Esophagus muscularis mucosa (tissue), 4 donors: ENCODE results near the gene IFT88. TPM values are rescaled to one million over a fixed set of nuclear protein-coding genes. Genes with fewer than 3 reads are reported as not detected.
A peak's percentile ranks its signal among the peaks of the same experiment; 100 is the strongest.

Source experiments
- DNase-seq: peaks from one replicate; pipeline ENCODE4 v3.0.0-alpha.2; 2017; ENCODE audit errors: extremely low spot score
- H3K27ac ChIP-seq, 4 donors: fragments of 200-600 bp; sonication (generic); replicated peaks in 1 of 4; 1 replicate in 3 of 4; 2 replicates in 1 of 4; pipeline ENCODE4 v1.5.1; 2016 to 2019; ENCODE audit warnings: mild to moderate bottlenecking in 1 of 4
- H3K27me3 ChIP-seq, 4 donors: fragments of 200-600 bp; sonication (generic); one replicate each; pipeline versions ENCODE4 v1.5.1 to v1.6.0; 2016 to 2019
- H3K36me3 ChIP-seq, 4 donors: fragments of 200-600 bp; sonication (generic); one replicate each; pipeline ENCODE4 v1.5.1; 2016 to 2019
- H3K4me1 ChIP-seq, 4 donors: fragments of 200-600 bp; sonication (generic); one replicate each; pipeline ENCODE4 v1.5.1; 2016 to 2019
- H3K4me3 ChIP-seq, 4 donors: fragments of 200-600 bp; sonication (generic); 1 replicate in 2 of 4; 2 replicates in 2 of 4; pipeline ENCODE4 v1.5.1; 2016 to 2019; ENCODE audit warnings: mild to moderate bottlenecking in 4 of 4, moderate library complexity in 1 of 4
- H3K9me3 ChIP-seq, 4 donors: fragments of 200-600 bp; sonication (generic); 1 replicate in 3 of 4; 2 replicates in 1 of 4; pipeline ENCODE4 v1.5.1; 2016 to 2019
- EP300 ChIP-seq: sonication (generic); formaldehyde crosslinking; IDR thresholded peaks from one replicate; pipeline ENCODE4 v1.6.1; 2017; ENCODE audit warnings: antibody characterized with exemption
- POLR2A ChIP-seq: fragments of 450-650 bp; IDR thresholded peaks from one replicate; pipeline ENCODE4 v1.6.1; 2017; ENCODE audit warnings: antibody characterized with exemption, moderate library complexity, mild to moderate bottlenecking, low read depth
- POLR2AphosphoS5 ChIP-seq, 2 donors: sonication (generic); formaldehyde crosslinking; IDR thresholded peaks; one replicate each; pipeline ENCODE4 v1.6.1; 2017; ENCODE audit warnings: antibody characterized with exemption in 2 of 2
- WGBS: methylation state at CpG from one replicate; pipeline ENCODE4 v1.1.5; 2018; 5-methylcytosine and 5-hydroxymethylcytosine counted together
- intact Hi-C: fragments of 100-400 bp; cut with DNase I; formaldehyde crosslinking; loops from one replicate; pipeline ENCODE4 v1.15.1; 2023
- total RNA-seq, 4 donors: library from RNA; depleted of rRNA; stranded (reverse); fragments of >200 nt; gene quantifications; one replicate each; pipeline versions ENCODE4 v1.1.0 to v1.2.1, GENCODE V29; 2016
- TF ChIP-seq, protein P1 (sequence below), 3 experiments: fragments of 200-600 bp in 2 of 3; fragments of 450-650 bp in 1 of 3; sonication (generic) in 2 of 3; IDR thresholded peaks; one replicate each; pipeline ENCODE4 v1.5.1; 2017 to 2019; ENCODE audit warnings: antibody characterized with exemption in 3 of 3, mild to moderate bottlenecking in 2 of 3, moderate library complexity in 1 of 3

IFT88 gene
- total RNA-seq, 4 donors from 2014 or later: 10.4 to 13.7 (median 11.5) TPM

DNA sequence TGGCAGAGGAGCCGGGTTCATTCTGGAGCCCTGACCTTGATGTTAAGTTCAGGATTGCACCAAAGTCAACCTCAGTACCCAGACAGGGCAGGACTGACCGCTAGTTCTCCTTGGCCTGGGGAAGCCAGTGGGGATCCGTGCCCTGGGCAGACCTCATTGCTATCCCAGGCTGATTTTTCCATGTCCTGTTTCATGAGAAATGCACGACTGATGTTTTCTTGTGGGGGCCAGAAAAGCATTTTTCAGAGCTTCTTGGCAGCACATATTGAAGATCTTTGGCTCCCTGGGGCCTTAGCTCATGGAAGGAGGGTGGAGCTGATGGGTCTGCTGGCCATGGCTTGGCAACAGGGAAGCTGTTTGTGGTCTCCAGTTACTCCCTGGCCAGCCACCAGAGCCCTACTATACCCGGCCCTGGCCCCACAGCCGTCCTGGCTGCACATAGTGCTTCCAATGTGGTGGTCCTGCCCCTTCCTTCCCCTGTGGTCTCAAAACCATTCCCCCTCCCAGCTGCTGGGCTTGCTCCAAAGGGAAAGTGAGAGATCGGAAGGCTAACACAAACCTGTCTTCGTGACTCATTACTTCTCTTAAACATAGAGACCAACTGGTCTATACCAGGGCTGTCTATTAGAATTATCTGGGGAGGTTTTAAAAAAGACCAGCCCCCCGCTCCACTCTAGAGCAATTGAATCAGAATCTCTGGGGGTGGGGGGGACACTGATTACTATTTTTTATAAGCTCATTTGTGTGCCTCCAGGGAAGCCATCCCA is 147.8 kb downstream of the IFT88 start:
- H3K36me3 ChIP-seq: no peaks in the 10 kb centered on the region
- peak overlapping the region; percentile 67 to 79 (median 71) for H3K27ac ChIP-seq
- DNase-seq: no peak
- H3K9me3 ChIP-seq: no peaks in the 10 kb centered on the region
- H3K27me3 ChIP-seq: peaks cover 0 to 4% (median 0%) of the 10 kb centered on the region in 4 donors
- peak overlapping the region; percentile 17 to 37 (median 24) for H3K4me3 ChIP-seq
- intact Hi-C loops: loop anchor here (5.0 kb wide), 3 partner anchors 58 to 222 kb away; partner anchors contain the start of gene EEF1AKMT1
- H3K4me1 ChIP-seq: peaks cover 24 to 34% (median 32%) of the 10 kb centered on the region in 4 donors
- TF ChIP-seq, protein P1, sequence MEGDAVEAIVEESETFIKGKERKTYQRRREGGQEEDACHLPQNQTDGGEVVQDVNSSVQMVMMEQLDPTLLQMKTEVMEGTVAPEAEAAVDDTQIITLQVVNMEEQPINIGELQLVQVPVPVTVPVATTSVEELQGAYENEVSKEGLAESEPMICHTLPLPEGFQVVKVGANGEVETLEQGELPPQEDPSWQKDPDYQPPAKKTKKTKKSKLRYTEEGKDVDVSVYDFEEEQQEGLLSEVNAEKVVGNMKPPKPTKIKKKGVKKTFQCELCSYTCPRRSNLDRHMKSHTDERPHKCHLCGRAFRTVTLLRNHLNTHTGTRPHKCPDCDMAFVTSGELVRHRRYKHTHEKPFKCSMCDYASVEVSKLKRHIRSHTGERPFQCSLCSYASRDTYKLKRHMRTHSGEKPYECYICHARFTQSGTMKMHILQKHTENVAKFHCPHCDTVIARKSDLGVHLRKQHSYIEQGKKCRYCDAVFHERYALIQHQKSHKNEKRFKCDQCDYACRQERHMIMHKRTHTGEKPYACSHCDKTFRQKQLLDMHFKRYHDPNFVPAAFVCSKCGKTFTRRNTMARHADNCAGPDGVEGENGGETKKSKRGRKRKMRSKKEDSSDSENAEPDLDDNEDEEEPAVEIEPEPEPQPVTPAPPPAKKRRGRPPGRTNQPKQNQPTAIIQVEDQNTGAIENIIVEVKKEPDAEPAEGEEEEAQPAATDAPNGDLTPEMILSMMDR (IDR thresholded peaks at IDR 0.05): no peak
- TF ChIP-seq POLR2A (no peak), EP300 (no peak), POLR2AphosphoS5 (IDR thresholded peaks at IDR 0.05) (no peak)
- WGBS: 34% methylated on average over 7 of the region's 9 CpGs

DNA sequence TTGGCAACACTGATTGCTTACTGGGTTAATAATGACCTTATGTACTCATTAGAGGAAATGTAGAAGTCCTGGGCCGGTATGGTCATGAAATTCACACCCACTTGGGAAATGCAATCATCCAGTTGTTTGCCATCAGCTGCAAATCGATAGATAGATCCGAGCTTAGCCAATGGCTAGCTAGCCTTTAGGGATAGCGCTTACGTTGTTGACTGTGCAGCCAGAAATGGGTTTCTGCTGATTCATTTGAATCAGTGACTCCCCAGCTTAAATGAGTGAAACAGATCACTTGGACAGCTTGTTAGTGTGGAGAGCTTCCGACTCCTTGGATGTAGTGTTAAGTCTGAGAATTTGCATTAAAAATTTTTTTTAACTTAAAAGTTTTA is 148.4 kb downstream of the IFT88 start:
- H3K27ac ChIP-seq: peak overlapping the region; percentile 67 to 79 (median 71)

DNA sequence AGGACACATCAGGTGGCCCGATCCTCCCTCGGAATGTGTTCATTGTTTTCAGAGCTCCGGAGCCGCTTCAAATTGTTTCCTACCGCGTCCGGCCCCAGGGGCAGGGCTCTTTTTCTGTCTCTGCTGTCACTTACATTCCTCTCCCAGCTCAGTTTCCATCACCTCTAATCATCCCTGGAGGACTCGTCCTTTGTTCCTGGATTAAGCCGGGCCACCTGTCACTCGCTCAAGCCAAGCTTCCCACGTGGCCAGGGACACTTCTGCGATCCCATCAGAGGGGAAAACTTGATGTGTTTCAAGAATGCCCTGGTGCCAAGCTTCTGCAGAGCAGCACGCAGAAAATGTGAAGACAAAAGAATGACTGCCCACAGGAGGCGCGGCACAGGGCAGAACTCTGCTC is 150.0 kb downstream of the IFT88 start:
- Histone ChIP-seq H3K27ac (no peak overlapping the region), H3K9me3 (no peaks in the 10 kb centered on the region), H3K36me3 (no peaks in the 10 kb centered on the region), H3K27me3 (peaks cover 0 to 17% (median 0%) of the 10 kb centered on the region in 4 donors), H3K4me1 (peaks cover 31 to 43% (median 40%) of the 10 kb centered on the region in 4 donors), H3K4me3 (no peak overlapping the region)
- DNase-seq: no peak
- TF ChIP-seq POLR2A: no peak
- no peak for TF ChIP-seq EP300
- no peak for TF ChIP-seq POLR2AphosphoS5 (IDR thresholded peaks at IDR 0.05)
- TF ChIP-seq, protein P1 (IDR thresholded peaks at IDR 0.05): no peak
- WGBS: 86% methylated on average over 15 of the region's 15 CpGs
- intact Hi-C loops: no loop called here

More for the DNA sequence above, 148.4 kb downstream of the IFT88 start:
- WGBS: 80% methylated on average over 6 of the region's 6 CpGs
- no peak for DNase-seq
- TF ChIP-seq POLR2A: no peak
- TF ChIP-seq EP300: no peak
- no peak for TF ChIP-seq POLR2AphosphoS5 (IDR thresholded peaks at IDR 0.05)
- TF ChIP-seq, protein P1 (IDR thresholded peaks at IDR 0.05): no peak
- intact Hi-C loops: no loop called here
- Histone ChIP-seq H3K36me3 (no peaks in the 10 kb centered on the region), H3K9me3 (no peaks in the 10 kb centered on the region), H3K27me3 (peaks cover 0 to 4% (median 0%) of the 10 kb centered on the region in 4 donors), H3K4me1 (peaks cover 24 to 33% (median 30%) of the 10 kb centered on the region in 4 donors), H3K4me3 (peak overlapping the region in 1 of 4 donors; percentile 22)

DNA sequence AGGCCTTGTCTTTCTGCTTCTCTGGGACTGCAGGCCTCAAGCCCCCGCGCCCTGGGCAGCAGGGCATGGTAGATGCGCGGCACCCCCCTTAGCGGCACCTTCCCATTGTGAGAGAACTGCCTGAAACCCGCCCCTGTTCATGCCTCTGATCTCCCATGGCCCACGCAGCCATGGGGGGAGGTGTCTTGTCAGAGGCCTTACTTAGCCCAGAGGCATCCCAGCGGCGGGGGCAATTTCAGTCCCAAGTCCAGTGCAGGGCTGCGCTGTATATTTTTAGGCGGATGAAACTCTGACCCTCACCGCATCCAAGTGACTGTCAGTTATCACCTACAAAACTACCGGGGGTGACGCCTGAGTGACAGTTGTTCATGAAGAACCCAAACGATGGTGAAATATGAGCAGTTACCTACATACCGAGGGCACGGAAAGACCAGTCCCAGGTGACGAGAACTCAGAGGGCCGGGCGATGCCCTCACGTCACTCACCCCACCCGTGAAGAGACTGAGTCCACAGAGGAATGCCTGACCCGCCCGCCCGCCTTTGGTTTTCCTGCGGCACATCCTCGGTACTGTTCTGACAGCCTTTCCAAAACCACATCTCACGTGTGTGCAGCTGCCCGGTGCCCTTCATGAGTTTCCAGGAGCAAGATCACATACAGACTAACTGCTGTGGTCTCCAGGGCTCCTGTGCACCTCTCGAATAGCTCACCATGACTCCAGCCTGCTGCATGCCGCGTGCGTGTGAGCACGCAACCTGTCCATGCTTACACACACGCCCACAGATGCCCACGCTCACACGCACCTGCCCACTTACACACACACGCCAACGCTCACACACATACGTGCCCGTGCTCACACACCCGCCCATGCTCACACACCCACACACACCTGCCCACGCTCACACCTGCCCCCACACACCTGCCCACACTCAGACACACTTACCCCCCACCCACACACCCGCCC is 150.9 kb downstream of the IFT88 start:
- no peak overlapping the region for H3K27ac ChIP-seq
- intact Hi-C loops: no loop called here
- 91% methylated on average over 43 of the region's 44 CpGs for whole genome bisulfite sequencing
- no peaks in the 10 kb centered on the region for H3K9me3 ChIP-seq
- no peak for DNase-seq
- no peak overlapping the region for H3K4me3 ChIP-seq
- no peak for TF ChIP-seq EP300
- TF ChIP-seq, protein P1 (IDR thresholded peaks at IDR 0.05): no peak
- TF ChIP-seq POLR2A: no peak
- no peak for TF ChIP-seq POLR2AphosphoS5 (IDR thresholded peaks at IDR 0.05)
- no peaks in the 10 kb centered on the region for H3K36me3 ChIP-seq
- H3K27me3 ChIP-seq: peaks cover 0 to 19% (median 0%) of the 10 kb centered on the region in 4 donors
- peaks cover 25 to 39% (median 35%) of the 10 kb centered on the region in 4 donors for H3K4me1 ChIP-seq
